ENCODE measurements around the gene ASS1.
"Not testable (repeated sequence)": the region's sequence is repeated elsewhere in the genome, so short reads cannot be mapped to it uniquely, and the experiment has no call there.

The ASS1 gene

DNA sequence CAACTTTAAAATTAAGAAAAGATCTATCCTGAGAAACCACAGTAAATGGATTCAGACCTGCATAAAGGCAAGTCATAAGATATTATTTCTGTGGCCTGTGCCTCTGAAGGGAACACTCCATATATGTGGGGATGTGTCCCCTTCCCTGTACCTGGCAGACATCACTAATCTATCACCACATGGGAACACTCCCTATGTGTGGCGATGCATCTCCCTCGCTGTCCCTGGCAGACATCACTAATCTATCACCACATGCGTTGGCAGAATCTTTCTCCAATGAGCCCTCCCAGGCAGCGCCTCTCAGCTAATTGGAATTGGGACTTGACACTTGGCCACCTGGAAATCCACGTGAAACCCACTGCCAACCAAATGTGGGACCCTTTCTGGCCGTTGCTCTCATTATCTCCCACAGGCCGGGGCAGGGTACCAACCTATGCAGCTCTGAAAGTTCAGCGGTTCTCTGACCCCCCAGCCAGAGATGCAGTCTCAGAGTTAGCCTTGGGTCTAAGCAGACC lies 25.2 kb upstream of the ASS1 start:
- DNase-seq: no peak

DNA sequence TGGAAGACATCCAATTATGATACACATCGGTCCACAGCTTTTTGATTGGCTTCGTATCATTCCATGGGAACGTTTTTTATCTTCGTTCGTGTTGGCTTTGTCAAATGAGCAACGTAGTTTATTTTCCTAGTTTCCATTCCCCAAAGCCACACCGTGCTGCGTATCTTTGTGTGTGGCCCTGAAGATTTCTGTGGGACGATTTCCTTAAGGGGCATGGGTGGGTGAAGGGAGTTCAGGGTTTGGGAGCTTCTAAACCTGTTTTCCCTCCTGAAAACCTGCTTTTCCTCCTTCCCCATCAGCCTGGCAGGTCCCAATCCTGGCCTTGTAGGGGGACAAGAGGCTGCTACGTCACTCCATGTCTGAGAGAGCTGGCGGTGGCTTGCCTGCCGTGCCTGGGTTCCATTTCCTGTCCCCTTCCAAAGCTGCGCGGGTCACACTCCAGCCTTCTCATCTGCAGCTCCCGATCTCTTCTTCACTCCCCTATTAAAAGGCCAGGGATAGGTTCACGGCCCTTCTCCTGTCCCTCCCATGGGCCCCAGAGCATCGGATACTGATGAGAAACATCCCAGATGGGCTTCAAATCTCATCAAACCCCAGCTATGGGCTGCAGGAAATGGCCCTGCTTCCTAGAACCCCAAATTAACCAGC lies 23.5 kb upstream of the ASS1 start:
- DNase-seq: no peak

DNA sequence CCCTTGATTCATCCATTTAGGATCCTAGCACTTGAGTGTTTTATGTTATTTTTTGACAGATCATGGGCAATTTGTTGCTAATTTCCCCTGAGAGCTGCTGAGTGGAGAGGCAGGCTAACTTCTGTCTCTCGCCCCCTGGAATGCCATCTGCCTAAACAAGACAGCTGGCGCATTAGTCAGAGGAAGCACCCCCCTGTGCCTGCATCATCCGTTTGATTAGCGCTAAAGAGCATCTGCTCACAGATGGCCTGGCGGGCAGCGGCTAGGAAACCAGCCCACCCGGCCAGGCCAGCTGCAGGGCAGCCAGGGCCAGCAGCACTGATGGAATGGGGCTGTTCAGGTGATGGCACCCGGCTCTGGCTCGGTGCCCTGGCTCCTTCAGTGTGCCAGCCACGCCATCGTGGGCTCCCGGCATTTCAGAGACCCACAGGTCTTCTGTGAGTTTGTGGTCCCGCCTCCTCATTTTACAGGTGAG lies 22.9 kb upstream of the ASS1 start:
- no peak for DNase-seq

- no peak for DNase-seq
These were observed 22.2 kb upstream of the ASS1 start for GRCh38 chr9:130422546-130422945.

- no peak for DNase-seq
These were observed 21.5 kb upstream of the ASS1 start for GRCh38 chr9:130423272-130423671.

GRCh38 chr9:130424595-130425454 lies 19.9 kb upstream of the ASS1 start:
- DNase-seq: no peak

DNA sequence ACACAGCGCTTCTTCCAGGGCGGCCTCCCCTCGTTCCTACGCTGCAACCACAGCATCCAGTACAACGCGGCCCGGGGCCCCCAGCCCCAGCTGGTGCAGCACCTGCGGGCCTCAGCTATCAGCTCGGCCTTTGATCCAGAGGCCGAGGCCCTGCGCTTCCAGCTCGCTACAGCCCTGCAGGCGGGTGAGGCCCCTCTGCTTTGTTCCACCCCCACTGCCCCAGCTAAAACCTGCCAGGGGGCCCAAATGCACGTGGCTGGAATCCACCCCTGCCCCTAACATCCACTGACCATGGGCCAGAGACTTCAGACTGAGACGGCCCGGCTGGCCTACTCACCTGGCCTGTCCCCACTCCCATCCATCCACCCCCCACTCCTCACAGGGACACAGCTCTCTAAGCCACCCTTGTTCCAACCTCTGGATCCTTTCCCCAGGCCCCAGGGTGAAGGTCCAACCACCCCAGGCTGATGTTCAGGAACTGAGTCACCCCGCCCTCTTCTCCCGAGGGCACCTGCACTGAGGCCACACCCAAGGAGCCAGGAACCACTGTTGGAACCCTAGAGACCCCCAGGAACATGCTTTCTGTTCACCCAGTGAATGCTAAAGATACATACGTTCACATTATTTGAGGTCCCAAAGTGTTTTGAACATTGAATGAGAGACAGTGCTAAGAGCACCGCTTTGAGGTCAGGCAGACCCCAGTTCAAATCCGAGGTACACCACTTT lies 18.9 kb upstream of the ASS1 start:
- no peak for DNase-seq

DNA sequence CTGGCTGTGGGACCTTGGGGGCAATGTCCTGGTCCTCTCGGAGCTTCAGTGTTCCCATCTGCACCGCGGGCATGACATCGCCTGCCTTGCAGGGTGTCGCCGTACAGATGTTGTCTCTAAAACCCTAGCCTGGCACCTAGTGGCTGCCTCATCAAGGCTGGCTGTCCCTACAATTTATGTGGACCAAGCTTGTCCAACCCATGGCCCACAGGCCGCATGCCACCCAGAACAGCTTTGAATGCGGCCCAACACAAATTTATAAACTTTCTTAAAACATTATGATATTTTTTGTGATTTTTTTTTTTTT lies 18.3 kb upstream of the ASS1 start:
- no peak for DNase-seq

- DNase-seq: no peak
These were observed 17.9 kb upstream of the ASS1 start for GRCh38 chr9:130426883-130427282.

- no peak for DNase-seq
These were observed 17.4 kb upstream of the ASS1 start for GRCh38 chr9:130427326-130427725.

DNA sequence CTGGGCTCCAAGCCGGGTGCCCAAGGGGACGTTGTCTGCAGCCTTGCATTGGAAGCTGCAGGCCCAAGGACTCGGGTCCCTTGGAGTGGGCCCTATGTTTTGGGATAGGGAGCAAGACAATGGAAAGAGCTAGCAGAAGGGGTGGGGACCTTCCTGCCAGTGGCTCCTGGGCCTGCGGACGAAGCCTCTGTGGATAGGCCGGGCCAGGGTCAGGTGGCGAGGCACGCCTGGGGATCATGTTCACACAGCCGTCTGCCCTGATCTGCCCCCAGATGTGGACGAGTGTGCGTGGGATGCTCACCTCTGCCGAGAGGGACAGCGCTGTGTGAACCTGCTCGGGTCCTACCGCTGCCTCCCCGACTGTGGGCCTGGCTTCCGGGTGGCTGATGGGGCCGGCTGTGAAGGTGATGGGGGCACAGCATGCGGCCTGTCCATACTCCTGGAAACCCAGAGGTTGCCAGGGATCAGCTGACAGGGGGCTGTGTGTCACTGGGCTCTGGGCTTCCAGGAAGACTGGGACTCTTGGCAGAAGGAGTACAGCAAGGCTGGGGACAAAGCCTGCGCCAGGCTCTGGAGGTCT lies 16.6 kb upstream of the ASS1 start:
- DNase-seq: no peak

DNA sequence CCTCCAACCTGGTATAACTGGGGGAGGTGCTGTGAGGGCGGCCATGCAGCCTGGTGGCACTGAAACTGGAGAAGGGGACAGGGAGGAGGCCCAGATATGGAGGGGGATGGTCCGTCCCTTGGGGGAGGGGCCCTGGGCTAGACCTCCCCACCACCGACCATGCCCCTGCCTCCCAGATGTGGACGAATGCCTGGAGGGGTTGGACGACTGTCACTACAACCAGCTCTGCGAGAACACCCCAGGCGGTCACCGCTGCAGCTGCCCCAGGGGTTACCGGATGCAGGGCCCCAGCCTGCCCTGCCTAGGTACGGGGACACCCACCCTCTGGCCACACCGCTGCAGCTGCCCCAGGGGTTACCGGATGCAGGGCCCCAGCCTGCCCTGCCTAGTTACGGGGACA lies 15.4 kb upstream of the ASS1 start:
- DNase-seq: no peak

- DNase-seq: no peak
These were observed 14.9 kb upstream of the ASS1 start for GRCh38 chr9:130429831-130430230.

DNA sequence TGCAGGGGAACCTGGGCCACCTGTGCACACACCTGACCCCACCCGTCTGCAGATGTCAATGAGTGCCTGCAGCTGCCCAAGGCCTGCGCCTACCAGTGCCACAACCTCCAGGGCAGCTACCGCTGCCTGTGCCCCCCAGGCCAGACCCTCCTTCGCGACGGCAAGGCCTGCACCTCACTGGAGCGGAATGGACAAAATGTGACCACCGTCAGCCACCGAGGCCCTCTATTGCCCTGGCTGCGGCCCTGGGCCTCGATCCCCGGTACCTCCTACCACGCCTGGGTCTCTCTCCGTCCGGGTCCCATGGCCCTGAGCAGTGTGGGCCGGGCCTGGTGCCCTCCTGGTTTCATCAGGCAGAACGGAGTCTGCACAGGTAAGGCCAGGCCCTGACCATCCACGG lies 14.5 kb upstream of the ASS1 start:
- no peak for DNase-seq

GRCh38 chr9:130430734-130431535 lies 13.8 kb upstream of the ASS1 start:
- DNase-seq: no peak

DNA sequence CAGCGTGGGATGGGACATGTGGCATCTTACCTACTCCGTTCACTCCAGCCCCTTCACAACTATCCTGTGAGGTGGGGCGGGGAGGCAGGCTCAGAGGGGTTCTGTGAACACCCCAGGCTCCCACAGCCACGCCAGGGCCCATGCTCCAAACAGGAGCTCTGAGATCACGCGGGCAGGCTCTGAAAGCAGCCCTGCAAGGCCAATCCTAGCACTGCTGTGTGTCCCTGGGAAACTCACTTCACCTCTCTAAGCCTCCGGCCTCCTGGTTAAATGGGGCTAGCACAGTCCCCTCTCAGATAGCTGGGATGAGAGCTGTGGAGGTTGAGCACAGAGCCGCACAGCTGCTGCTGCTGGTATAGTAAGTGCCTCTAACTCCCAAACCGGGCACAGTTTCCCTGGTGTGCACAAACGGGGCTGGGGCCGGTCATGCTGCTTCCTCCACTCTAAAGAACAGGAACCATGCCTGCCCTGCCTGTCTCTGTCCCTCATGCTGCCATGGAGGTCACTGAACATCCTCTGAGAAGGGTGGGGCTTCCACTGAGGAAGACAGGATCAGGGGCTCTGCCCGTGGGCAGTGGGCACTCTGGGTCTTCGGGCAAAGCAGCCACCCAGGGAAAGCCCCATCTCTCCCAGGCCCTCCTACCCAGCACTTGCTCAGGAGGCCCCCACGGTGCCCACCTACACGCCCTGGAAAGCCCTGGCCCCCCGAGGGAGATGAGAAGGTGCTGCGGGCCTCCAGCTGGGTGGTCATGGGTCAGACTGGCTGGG lies 13.0 kb upstream of the ASS1 start:
- no peak for DNase-seq

GRCh38 chr9:130432362-130432761 lies 12.4 kb upstream of the ASS1 start:
- DNase-seq: no peak

DNA sequence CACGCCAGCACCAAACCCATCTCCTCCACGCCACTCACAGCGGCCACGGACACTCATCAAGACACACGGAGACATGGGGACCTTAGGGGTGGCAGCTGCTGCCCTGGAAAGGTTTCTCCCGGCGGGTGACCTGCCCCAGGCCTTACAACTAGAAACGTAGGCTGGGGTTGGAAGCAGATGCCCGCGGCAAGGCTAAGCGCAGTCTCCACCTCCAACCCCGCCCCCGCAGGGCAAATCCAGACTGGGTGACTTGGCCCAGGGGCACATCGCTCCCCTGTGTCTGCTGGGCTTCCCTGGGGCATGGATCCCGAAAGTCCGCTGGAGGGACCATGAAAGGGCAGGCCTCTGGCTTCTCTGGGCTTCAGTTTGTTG lies 12.0 kb upstream of the ASS1 start:
- no peak for DNase-seq

- no peak for DNase-seq
These were observed 11.4 kb upstream of the ASS1 start for GRCh38 chr9:130433168-130433946.

DNA sequence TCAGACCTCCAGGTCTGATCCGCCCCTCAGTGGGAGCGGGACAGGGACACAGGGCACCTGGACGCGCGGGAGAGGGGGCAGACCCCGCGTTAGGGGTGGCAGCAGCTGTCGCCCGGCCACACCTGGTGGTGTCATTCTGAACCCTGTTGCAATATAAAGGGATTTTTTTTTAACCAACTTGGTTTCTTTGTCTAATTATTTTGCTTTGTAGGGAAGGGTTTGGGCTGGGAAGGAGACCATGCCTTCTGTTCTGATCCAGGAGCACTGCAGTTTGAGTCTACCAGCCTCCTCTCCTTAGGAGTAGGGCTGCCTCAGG lies 10.9 kb upstream of the ASS1 start:
- DNase-seq: no peak

- not testable (repeated sequence) for DNase-seq
These were observed 10.1 kb upstream of the ASS1 start for GRCh38 chr9:130434656-130435055.

Data from activated CD4-positive, alpha-beta T cell treated with anti-CD3 and anti-CD28 coated beads, Interleukin-2, amount 50 U/mL, for 1 hour (primary cell).